Measurements from ENCODE around the gene PAPSS1.
A peak's percentile ranks its signal among the peaks of the same experiment; 100 is the strongest.
"Not testable (repeated sequence)": the region's sequence is repeated elsewhere in the genome, so short reads cannot be mapped to it uniquely, and the experiment has no call there.

PAPSS1 gene

DNA sequence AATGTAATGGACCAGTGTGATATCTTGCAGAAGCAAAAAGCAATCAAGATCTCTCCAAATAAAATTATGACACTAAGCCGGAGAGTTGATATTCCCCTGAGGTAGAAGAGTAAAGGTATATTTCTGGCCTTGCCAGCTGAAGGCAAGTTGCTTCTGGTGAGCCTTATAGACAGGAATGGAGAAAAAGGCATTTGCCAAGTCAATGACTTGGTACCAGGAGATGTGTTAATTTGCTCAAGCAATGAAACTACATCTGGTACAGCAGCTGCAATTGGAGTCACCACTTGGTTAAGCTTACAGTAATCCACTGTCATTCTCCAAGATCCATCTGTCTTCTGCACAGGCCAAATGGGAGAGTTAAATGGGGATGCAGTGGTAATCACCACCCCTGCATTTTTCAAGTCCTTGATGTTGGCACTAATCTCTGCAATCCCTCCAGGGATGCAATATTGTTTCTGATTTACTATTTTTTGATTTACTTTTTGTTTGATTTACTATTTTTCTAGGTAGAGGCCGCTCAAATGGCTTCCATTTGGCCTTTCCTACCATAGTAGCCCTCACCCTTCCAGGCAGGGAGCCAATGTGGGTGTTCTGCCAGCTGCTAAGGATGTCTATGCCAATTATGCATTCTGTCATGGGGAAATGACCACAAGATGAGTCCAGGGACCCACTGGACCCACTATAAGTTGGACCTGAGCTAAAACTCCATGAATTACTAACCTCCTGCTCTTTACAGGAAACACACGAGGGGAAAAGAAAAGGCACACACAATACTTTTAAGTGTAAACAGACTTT is 6.3 kb upstream of the PAPSS1 start:
- DNase-seq (ENCODE audit: extremely low read depth in 1 of 2, low read depth in 1 of 2): not testable (repeated sequence)

DNA sequence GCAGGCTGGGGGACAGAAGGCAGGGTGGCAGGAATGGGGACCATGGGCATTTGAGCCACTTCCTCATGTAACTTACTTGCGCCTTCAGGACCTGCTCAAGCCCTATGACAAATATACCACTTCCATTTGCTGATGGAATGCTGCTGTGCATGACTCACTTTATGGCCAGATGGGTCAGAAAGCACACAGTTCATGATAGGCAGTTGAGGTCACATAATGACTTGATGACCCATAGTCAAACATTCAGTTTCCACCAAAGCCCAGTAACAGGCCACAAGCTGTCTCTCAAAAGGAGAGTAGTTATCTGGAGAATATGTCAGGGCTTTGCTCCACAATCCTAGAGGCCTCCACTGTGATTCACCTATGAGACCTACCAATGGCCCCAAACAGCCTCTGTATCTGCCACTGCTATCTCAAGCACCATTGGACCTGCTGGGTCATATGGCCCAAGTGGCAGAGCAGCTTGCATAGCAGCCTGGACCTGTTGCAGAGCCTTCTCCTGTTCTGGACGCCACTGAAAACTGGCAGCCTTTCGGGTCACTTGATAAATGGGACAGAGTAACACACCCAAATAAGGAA is 5.3 kb upstream of the PAPSS1 start:
- peak in 1 of 2 donors; percentile 11 for DNase-seq (ENCODE audit: extremely low read depth in 1 of 2, low read depth in 1 of 2)

- not testable (repeated sequence) for DNase-seq (ENCODE audit: extremely low read depth in 1 of 2, low read depth in 1 of 2)
Measured at GRCh38 chr4:107723331-107723730, 3.3 kb upstream of the PAPSS1 start.

GRCh38 chr4:107721436-107722100 is 1.5 kb upstream of the PAPSS1 start:
- DNase-seq (ENCODE audit: extremely low read depth in 1 of 2, low read depth in 1 of 2): peak; percentile 17 to 31

- peak in 1 of 2 donors; percentile 10 for DNase-seq (ENCODE audit: extremely low read depth in 1 of 2, low read depth in 1 of 2)
Measured at GRCh38 chr4:107719207-107719921, 670 bp downstream of the PAPSS1 start.

- DNase-seq (ENCODE audit: extremely low read depth in 1 of 2, low read depth in 1 of 2): no peak
Measured at GRCh38 chr4:107718351-107718965, 1.6 kb downstream of the PAPSS1 start.

DNA sequence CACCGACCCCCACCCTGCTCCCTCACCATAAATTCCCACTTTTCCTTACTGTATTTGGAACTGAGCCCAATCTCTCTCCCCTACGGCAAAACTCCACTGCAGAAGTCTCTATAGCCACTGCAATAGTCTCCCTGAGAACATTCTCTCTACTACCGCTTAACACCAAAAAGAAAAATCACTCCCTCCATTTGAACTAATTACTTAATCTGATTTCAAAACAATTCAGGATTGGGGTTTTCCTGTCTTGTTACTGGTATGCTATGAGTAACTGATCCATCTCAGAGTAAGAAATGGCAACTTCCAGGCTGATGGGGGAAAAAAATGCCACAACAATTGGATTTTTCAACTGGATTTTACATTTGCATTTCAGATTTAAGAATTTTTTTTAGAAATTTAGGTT is 5.8 kb downstream of the PAPSS1 start:
- DNase-seq (ENCODE audit: extremely low read depth in 1 of 2, low read depth in 1 of 2): no peak

DNA sequence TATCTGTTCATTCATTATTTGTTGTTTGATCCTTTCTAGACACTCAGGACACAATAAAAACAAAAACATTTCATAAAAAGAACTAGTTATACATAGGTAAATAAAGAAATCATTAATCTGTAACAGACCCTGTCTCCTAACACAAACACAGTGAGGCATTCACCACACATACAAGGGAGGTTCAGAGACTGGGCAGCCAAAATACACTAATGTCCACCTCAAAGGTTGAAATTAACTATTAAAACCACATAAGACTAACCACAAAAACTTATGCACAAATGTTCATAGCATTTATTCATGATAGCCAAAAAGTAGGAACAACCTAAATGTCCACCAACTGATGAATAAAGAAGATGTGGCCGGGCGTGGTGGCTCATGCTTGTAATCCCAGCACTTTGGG is 7.8 kb downstream of the PAPSS1 start:
- no peak for DNase-seq (ENCODE audit: extremely low read depth in 1 of 2, low read depth in 1 of 2)

DNA sequence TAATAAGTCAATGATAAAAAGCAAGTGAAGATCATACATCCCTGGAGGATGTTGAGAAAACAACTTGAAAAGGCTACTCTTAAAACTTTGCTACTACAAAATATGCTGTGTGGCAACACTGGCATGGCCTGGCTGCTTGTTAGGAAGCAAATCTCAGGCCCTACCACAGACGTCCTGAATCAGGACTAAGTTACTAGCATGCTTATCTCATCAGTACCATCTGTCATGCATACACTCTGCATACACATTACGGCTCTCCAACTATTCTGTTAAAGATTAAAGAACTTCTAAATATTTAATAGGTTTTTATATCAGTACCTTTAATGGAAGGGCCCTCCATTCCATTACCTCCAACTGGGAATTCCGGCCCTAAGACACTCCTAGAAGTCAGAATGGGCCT is 8.2 kb downstream of the PAPSS1 start:
- DNase-seq (ENCODE audit: extremely low read depth in 1 of 2, low read depth in 1 of 2): no peak

GRCh38 chr4:107710493-107711459 is 9.3 kb downstream of the PAPSS1 start:
- no peak for DNase-seq (ENCODE audit: extremely low read depth in 1 of 2, low read depth in 1 of 2)

DNA sequence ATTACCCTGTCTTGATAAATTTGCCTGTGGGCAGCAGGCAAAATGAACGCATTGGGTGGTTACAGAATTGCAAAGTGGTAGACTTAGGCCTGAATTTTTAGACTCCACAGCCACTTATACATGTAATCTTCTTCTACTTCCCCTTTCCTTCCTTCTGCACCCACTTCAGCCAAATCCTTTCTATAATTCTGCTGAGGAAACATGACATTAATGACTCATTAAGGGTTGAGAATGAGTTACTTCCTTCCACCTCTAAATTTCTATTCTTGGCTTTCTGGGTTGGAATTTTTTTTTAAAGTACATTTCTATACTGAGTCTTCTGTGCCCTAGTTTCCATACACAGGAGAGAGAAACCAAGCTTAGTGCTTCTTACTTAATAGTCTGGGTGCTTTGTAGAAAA is 10.1 kb downstream of the PAPSS1 start:
- no peak for DNase-seq (ENCODE audit: extremely low read depth in 1 of 2, low read depth in 1 of 2)

DNA sequence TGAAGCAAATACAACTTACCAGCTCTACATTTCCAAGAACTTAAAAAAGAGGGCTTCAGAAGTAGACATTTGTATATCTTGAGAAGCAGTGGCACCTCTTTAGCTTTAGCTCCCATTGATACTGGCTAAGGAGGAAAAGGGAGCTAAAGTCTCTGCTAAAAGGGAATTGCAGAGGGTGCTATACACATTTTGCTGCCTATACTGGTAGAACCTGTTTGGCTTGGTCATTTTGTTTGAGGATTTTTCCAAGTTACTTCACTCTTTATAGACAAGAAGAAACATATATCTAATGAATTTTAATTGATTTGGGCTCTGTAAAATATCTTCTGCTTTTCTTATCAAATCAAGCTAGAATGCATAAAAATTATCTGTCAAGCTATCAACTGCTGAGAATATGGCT is 11.8 kb downstream of the PAPSS1 start:
- no peak for DNase-seq (ENCODE audit: extremely low read depth in 1 of 2, low read depth in 1 of 2)

DNA sequence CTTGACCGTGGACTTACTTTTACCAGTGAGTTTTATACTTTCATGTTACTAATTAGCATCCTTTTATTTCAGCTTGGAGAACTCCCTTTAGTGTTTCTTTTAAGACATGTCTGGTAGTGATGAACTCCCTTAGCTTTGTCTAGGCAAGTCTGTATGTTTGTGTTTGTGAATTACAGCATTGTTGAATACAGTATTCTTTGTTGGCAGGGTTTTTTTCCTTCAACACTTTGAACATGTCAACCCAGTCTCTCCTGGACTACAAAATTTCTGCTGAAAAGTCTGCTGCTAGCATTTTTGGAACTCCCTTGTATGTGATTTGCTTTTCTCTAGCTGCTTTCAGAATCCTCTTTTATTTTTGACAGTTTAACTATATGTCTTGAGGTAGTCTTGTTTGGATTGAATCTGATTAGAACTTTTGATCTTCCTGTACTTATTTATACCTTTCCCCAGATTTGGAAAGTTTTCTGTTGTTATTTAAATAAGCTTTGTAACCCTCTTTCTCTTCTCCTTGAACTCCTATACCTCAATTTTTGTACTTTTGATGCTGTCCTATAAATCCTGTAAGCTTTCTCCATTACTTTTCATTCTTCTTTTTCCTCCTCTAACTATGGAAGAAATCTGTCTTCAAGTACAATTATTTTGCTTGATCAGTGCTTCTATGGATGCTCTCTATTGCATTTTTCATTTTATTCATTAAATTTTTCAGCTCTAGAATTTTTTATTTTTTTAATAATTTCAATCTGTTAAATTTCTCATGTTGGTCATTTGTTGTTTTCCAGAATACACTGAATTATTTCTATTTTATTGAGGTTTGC is 14.1 kb downstream of the PAPSS1 start:
- no peak for DNase-seq (ENCODE audit: extremely low read depth in 1 of 2, low read depth in 1 of 2)

GRCh38 chr4:107701565-107701964 is 18.5 kb downstream of the PAPSS1 start:
- DNase-seq (ENCODE audit: extremely low read depth in 1 of 2, low read depth in 1 of 2): no peak

- DNase-seq (ENCODE audit: extremely low read depth in 1 of 2, low read depth in 1 of 2): no peak
Measured at GRCh38 chr4:107699466-107700206, 20.4 kb downstream of the PAPSS1 start.

- DNase-seq (ENCODE audit: extremely low read depth in 1 of 2, low read depth in 1 of 2): not testable (repeated sequence)
Measured at GRCh38 chr4:107696187-107696586, 23.8 kb downstream of the PAPSS1 start.

GRCh38 chr4:107693132-107693531 is 26.9 kb downstream of the PAPSS1 start:
- no peak for DNase-seq (ENCODE audit: extremely low read depth in 1 of 2, low read depth in 1 of 2)

DNA sequence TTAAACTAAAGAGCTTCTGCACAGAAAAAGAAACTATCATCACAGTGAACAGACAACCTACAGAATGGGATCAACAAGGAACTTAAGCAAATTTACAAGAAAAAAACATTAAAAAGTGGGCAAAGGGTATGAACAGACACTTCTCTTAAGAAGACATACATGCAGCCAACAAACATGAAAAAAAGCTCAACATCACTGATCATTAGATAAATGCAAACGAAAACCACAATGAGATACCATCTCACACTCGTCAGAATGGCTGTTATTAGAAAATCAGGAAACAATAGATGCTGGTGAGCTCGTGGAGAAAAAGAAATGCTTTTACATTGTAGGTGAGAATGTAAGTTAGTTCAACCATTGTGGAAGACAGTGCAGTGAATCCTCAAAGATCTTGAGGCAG is 27.8 kb downstream of the PAPSS1 start:
- DNase-seq (ENCODE audit: extremely low read depth in 1 of 2, low read depth in 1 of 2): no peak

All from stimulated activated CD8-positive, alpha-beta memory T cell treated with anti-CD3 and anti-CD28 coated beads, Interleukin-7, amount 100 ng/mL, for 48 hours (primary cell).